K562 (cell line): Measurements from ENCODE around the gene CHPF. TPM values are rescaled to one million over a fixed set of nuclear protein-coding genes. Genes with fewer than 3 reads are reported as not detected.

Source experiments
- IFI16 ChIP-seq: fragments of 250-450 bp; sonication (Bioruptor Pico); IDR thresholded peaks from 2 replicates; pipeline ENCODE4 v2.1.2; 2022; ENCODE audit warnings: mild to moderate bottlenecking, inconsistent platforms
- NFIX ChIP-seq: fragments of 250-450 bp; sonication (Bioruptor Pico); IDR thresholded peaks from 2 replicates; pipeline ENCODE4 v1.4.0; 2020; ENCODE audit warnings: low read depth, mild to moderate bottlenecking, moderate library complexity
- RBBP5 ChIP-seq: fragments of 200-600 bp; sonication (generic); IDR thresholded peaks from 2 replicates; pipeline ENCODE4 v1.6.1; 2012; ENCODE audit warnings: borderline replicate concordance, mild to moderate bottlenecking, low read length, control low read depth, inconsistent platforms; ENCODE audit not compliant: insufficient read depth, poor library complexity, severe bottlenecking
- SREBF1 ChIP-seq: fragments of 150-350 bp; IDR thresholded peaks from 2 replicates; pipeline ENCODE4 v1.6.1; 2014; ENCODE audit warnings: antibody characterized with exemption, low read depth, low read length, borderline replicate concordance
- polyA plus RNA-seq, 8 experiments: library from polyadenylated mRNA; depleted of rRNA in 4 of 8; stranded (reverse) in 5 of 8; unstranded in 3 of 8; fragments of >200 nt; fragmentation: Nextera tagmentation in 2 of 8; fragmentation: Illumina TruSeq in 1 of 8; extraction: Ambion mirVana in 2 of 8; extraction: Trizol in 1 of 8; gene quantifications; 2 replicates each; pipeline versions ENCODE4 v1.2.1 to v1.2.3, GENCODE V29; 2011 to 2014; ENCODE audit warnings: inconsistent platforms in 1 of 8, missing spikeins in 1 of 8
- total RNA-seq, 7 experiments: library from RNA; depleted of rRNA in 6 of 7; stranded (reverse); fragments of >200 nt in 6 of 7; fragmentation: Illumina TruSeq in 2 of 7; extraction: Trizol in 2 of 7; gene quantifications; 2 replicates each; pipeline versions ENCODE4 v1.2.1 to v1.2.3, GENCODE V29; 2011 to 2021; ENCODE audit warnings: low replicate concordance in 1 of 7
- TF ChIP-seq, protein P1 (sequence below): fragments of 200-800 bp; sonication (Bioruptor generic); IDR thresholded peaks from 2 replicates; pipeline ENCODE4 v1.6.1; 2017; ENCODE audit warnings: missing genetic modification characterization, missing compliant biosample characterization
- TF ChIP-seq, protein P2 (sequence below): fragments of 250-450 bp; sonication (Bioruptor Pico); IDR thresholded peaks from 2 replicates; pipeline ENCODE4 v1.5.0; 2020; ENCODE audit warnings: mild to moderate bottlenecking, borderline replicate concordance
- TF ChIP-seq, protein P3 (sequence below), 3 experiments: fragments of 200-800 bp in 1 of 3; fragments of 250-450 bp in 1 of 3; fragments of 450-650 bp in 1 of 3; sonication (Bioruptor Pico) in 1 of 3; sonication (Bioruptor generic) in 1 of 3; formaldehyde crosslinking in 1 of 3; IDR thresholded peaks; 2 replicates each; pipeline versions ENCODE4 v1.6.1 to v1.8.0; 2016 to 2022; ENCODE audit warnings: mild to moderate bottlenecking in 2 of 3, missing genetic modification characterization in 2 of 3, missing compliant biosample characterization in 1 of 3, moderate library complexity in 1 of 3
- TF ChIP-seq, protein P4 (sequence below), 2 experiments: fragments of 200-800 bp in 1 of 2; sonication (Bioruptor generic) in 1 of 2; sonication (generic) in 1 of 2; formaldehyde crosslinking in 1 of 2; IDR thresholded peaks in 1 of 2; conservative IDR thresholded peaks in 1 of 2; 2 replicates each; pipeline versions ENCODE4 v1.5.0 to v1.6.1; 2016 to 2020; ENCODE audit warnings: missing compliant biosample characterization in 1 of 2, missing genetic modification characterization in 1 of 2, missing genetic modification reagents in 1 of 2
- TF ChIP-seq, protein P5 (sequence below): sonication (generic); formaldehyde crosslinking; IDR thresholded peaks from 2 replicates; pipeline ENCODE4 v1.8.0; 2022; ENCODE audit warnings: missing genetic modification reagents, mild to moderate bottlenecking, moderate library complexity, borderline replicate concordance

The CHPF gene
- total and polyA plus RNA-seq, 9 of the 15 experiments (the other 6 are each of a cell fraction or from before 2014, with no cell fraction given) = 0.15 to 57.2 (median 7.9) TPM

DNA sequence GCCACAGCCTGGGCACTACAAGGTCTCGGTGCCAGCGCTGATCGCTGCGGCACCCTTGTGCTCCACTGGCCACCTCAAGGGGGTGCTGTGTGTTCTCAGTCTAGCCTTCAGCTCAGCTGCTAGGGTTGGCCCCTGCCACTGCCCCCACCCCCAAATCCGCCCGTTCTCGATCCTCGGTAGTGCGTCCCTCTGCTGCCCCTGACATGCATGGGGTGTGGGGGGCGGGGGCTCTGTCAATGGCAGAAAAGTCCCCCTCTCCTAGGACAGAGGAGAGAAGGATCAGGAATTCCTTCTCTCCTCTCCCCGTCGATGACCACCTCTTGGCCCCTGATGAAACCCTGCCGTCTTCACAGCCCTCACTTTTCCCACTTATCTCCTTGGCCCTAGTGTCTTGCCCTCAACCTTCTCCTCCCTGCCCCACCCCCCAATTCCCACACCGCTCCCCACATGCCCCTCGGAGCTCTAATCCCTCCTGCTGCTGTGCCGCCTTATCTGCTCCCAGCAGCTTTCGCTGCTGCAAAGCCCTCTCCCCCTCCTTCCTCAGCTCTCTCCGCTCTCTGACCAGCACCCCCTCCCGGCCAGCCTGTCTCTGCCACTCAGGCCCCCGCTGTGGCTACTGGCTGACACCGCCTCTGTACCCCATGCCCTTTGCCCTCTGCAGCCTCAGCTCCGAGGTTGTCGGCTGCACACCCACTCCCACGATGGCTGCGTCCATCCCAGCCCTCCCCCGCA lies 33.7 kb downstream of the CHPF start (continued):
- TF ChIP-seq, protein P1, sequence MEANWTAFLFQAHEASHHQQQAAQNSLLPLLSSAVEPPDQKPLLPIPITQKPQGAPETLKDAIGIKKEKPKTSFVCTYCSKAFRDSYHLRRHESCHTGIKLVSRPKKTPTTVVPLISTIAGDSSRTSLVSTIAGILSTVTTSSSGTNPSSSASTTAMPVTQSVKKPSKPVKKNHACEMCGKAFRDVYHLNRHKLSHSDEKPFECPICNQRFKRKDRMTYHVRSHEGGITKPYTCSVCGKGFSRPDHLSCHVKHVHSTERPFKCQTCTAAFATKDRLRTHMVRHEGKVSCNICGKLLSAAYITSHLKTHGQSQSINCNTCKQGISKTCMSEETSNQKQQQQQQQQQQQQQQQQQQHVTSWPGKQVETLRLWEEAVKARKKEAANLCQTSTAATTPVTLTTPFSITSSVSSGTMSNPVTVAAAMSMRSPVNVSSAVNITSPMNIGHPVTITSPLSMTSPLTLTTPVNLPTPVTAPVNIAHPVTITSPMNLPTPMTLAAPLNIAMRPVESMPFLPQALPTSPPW (CRISPR knock-in tag) = peak; percentile 98
- no peak for TF ChIP-seq NFIX
- TF ChIP-seq RBBP5 = peak; percentile 54
- TF ChIP-seq IFI16 (CRISPR knock-in tag) = no peak
- TF ChIP-seq, protein P2, sequence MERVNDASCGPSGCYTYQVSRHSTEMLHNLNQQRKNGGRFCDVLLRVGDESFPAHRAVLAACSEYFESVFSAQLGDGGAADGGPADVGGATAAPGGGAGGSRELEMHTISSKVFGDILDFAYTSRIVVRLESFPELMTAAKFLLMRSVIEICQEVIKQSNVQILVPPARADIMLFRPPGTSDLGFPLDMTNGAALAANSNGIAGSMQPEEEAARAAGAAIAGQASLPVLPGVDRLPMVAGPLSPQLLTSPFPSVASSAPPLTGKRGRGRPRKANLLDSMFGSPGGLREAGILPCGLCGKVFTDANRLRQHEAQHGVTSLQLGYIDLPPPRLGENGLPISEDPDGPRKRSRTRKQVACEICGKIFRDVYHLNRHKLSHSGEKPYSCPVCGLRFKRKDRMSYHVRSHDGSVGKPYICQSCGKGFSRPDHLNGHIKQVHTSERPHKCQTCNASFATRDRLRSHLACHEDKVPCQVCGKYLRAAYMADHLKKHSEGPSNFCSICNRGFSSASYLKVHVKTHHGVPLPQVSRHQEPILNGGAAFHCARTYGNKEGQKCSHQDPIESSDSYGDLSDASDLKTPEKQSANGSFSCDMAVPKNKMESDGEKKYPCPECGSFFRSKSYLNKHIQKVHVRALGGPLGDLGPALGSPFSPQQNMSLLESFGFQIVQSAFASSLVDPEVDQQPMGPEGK = no peak
- TF ChIP-seq, protein P3, sequence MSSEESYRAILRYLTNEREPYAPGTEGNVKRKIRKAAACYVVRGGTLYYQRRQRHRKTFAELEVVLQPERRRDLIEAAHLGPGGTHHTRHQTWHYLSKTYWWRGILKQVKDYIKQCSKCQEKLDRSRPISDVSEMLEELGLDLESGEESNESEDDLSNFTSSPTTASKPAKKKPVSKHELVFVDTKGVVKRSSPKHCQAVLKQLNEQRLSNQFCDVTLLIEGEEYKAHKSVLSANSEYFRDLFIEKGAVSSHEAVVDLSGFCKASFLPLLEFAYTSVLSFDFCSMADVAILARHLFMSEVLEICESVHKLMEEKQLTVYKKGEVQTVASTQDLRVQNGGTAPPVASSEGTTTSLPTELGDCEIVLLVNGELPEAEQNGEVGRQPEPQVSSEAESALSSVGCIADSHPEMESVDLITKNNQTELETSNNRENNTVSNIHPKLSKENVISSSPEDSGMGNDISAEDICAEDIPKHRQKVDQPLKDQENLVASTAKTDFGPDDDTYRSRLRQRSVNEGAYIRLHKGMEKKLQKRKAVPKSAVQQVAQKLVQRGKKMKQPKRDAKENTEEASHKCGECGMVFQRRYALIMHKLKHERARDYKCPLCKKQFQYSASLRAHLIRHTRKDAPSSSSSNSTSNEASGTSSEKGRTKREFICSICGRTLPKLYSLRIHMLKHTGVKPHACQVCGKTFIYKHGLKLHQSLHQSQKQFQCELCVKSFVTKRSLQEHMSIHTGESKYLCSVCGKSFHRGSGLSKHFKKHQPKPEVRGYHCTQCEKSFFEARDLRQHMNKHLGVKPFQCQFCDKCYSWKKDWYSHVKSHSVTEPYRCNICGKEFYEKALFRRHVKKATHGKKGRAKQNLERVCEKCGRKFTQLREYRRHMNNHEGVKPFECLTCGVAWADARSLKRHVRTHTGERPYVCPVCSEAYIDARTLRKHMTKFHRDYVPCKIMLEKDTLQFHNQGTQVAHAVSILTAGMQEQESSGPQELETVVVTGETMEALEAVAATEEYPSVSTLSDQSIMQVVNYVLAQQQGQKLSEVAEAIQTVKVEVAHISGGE (CRISPR knock-in tag; IDR thresholded peaks at IDR 0.05) = peak in 1 of 3 experiments; percentile 58; a peak in 1 of 6 replicates
- no peak for TF ChIP-seq SREBF1
- TF ChIP-seq, protein P4, sequence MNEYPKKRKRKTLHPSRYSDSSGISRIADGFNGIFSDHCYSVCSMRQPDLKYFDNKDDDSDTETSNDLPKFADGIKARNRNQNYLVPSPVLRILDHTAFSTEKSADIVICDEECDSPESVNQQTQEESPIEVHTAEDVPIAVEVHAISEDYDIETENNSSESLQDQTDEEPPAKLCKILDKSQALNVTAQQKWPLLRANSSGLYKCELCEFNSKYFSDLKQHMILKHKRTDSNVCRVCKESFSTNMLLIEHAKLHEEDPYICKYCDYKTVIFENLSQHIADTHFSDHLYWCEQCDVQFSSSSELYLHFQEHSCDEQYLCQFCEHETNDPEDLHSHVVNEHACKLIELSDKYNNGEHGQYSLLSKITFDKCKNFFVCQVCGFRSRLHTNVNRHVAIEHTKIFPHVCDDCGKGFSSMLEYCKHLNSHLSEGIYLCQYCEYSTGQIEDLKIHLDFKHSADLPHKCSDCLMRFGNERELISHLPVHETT (CRISPR knock-in tag; conservative IDR thresholded peaks at IDR 0.05 in 1 of 2, IDR thresholded peaks at IDR 0.05 in 1 of 2) = peak in 1 of 2 experiments; percentile 80; a peak in 2 of 4 replicates
- TF ChIP-seq, protein P5, sequence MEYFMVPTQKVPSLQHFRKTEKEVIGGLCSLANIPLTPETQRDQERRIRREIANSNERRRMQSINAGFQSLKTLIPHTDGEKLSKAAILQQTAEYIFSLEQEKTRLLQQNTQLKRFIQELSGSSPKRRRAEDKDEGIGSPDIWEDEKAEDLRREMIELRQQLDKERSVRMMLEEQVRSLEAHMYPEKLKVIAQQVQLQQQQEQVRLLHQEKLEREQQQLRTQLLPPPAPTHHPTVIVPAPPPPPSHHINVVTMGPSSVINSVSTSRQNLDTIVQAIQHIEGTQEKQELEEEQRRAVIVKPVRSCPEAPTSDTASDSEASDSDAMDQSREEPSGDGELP = peak; percentile 98
